DOHH2 (cell line): Measurements from ENCODE around the gene FHOD3.

Source experiments
- CTCF ChIP-seq: fragments of 200-600 bp; sonication (generic); IDR thresholded peaks from one replicate; pipeline ENCODE4 v1.5.1; 2014; ENCODE audit warnings: antibody characterized with exemption, mild to moderate bottlenecking, low read depth, low read length; ENCODE audit not compliant: poor library complexity, severe bottlenecking
- EZH2phosphoT487 ChIP-seq: fragments of 200-600 bp; sonication (generic); IDR thresholded peaks from 2 replicates; pipeline ENCODE4 v1.6.1; 2017; ENCODE audit warnings: borderline replicate concordance, mild to moderate bottlenecking, antibody characterized with exemption, low read length, moderate library complexity, mixed read lengths

DNA sequence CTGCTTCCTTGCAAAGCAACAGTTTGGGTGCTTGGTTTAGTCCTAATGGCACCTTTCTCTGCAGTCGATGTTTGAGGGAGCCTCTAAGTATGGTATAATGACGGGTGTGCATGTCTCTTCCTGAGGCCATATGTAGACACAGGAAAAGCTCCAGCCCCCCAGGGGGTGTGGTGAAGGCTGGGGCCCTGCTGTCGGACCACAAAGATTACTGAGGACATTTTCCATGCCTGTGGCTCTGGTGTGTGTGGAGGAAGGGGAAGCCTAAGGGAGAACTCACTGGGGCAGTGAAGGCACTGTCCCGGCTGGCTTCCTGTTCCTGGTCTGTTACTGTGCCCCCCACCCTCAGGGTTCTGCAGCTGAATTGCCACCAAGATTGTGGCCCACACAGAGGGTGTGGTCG is 187.1 kb downstream of the FHOD3 start:
- TF ChIP-seq CTCF (no peak), EZH2phosphoT487 (no peak)
